GM19395 (cell line): Measurements from ENCODE around the gene DTL.

Source experiments
- ATAC-seq: cut with Tn5 transposase; IDR thresholded peaks from one replicate; pipeline ENCODE4 v1.9.1; 2021; ENCODE audit warnings: mild to moderate bottlenecking, moderate library complexity; ENCODE audit not compliant: unreplicated experiment

Gene DTL

GRCh38 chr1:212121779-212122178 is 86.2 kb downstream of the DTL start:
- no peak for ATAC-seq

- ATAC-seq: no peak
These were observed 89.4 kb downstream of the DTL start for GRCh38 chr1:212124690-212125582.

- no peak for ATAC-seq
These were observed 90.1 kb downstream of the DTL start for GRCh38 chr1:212125654-212126053.

- ATAC-seq: no peak
These were observed 91.7 kb downstream of the DTL start for GRCh38 chr1:212127221-212127620.

GRCh38 chr1:212129781-212130180 is 94.2 kb downstream of the DTL start:
- no peak for ATAC-seq

- ATAC-seq: no peak
These were observed 96.5 kb downstream of the DTL start for GRCh38 chr1:212132025-212132424.

- no peak for ATAC-seq
These were observed 97.8 kb downstream of the DTL start for GRCh38 chr1:212133319-212133718.

- no peak for ATAC-seq
These were observed 99.6 kb downstream of the DTL start for GRCh38 chr1:212135166-212135565.

- ATAC-seq: no peak
These were observed 102.3 kb downstream of the DTL start for GRCh38 chr1:212137854-212138253.

GRCh38 chr1:212138457-212138856 is 102.9 kb downstream of the DTL start:
- no peak for ATAC-seq

- ATAC-seq: no peak
These were observed 104.1 kb downstream of the DTL start for GRCh38 chr1:212139526-212140135.

GRCh38 chr1:212141404-212141803 is 105.9 kb downstream of the DTL start:
- ATAC-seq: no peak

- no peak for ATAC-seq
These were observed 107.5 kb downstream of the DTL start for GRCh38 chr1:212142883-212143530.

- ATAC-seq: no peak
These were observed 112.1 kb downstream of the DTL start for GRCh38 chr1:212147581-212148033.

- no peak for ATAC-seq
These were observed 114.0 kb downstream of the DTL start for GRCh38 chr1:212149566-212149965.

- ATAC-seq: no peak
These were observed 116.8 kb downstream of the DTL start for GRCh38 chr1:212152308-212152693.

GRCh38 chr1:212152869-212153268 is 117.3 kb downstream of the DTL start:
- ATAC-seq: no peak

GRCh38 chr1:212153635-212154034 is 118.1 kb downstream of the DTL start:
- ATAC-seq: no peak
